GM18511 (cell line): ENCODE data around the gene PRIM1.
A peak's percentile ranks its signal among the peaks of the same experiment; 100 is the strongest.
"Not testable (repeated sequence)": the region's sequence is repeated elsewhere in the genome, so short reads cannot be mapped to it uniquely, and the experiment has no call there.

Experiments used
- ATAC-seq: cut with Tn5 transposase; IDR thresholded peaks from one replicate; pipeline ENCODE4 v1.9.1; 2021; ENCODE audit warnings: mild to moderate bottlenecking, moderate library complexity; ENCODE audit not compliant: unreplicated experiment

The PRIM1 gene

DNA sequence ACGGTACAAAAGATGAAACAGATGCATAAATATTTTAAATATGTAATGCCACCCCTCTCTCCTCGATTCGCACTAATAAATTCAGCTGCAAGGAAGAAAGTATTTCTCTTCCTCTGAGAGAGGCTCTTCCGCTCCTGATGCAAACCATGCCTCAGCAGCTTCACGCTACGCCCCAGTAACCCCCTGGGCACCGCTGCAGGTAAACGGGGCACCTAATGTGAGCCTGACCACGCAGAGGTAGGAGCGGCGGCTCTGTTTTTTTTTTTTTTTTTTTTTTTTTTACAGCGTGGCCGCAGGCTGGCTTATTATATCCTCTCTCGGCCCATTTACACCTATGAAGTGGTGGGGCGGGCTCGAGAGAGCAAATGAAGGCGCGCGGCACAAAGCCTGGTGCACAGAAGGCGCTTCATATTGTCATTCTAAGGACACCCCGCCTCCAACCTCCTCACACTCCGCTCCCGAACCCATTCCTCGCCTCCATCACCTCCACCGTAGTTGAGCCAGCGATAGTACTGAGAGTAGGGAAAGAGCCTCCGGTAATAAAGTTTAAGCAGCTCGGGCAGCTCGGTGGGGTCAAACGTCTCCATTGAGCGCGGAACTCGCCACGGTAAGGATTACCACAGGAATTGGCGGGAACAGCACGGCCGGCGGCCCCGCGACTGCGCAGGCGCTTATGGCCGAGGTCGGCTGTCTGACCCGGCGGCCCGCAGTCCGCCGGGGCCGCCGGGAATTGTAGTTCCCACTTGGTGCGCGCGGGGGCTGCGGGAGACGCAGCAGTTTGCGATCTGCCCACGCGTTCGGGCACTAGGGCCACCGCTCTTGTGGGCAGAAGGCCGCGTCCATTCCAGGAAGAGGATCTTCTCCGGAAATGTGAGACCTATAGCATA, at the start of gene PRIM1:
PRIM1 (minus strand) TSS at position 612 of the 887 bp plus-strand sequence; CDS start at position 587, 25 bp downstream.
- peak; percentile 76 for ATAC-seq

DNA sequence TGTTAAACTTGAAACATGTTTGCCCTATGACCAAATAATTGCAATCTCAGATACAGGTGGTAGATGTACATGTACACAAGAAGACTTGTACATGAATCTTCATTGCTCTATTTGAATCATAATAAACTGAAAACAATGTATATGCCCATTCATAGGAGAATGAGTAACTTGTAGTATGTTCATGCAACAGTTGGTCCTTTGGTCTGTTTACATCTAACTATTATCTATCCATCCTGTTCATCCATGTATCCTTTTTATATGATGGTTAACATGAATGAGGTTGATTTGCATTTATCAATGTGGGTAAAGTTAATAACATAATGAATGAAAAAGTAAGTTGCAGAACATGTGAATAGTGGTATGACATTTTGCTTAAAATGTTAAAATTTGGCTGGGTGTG, 48.1 kb upstream of the PRIM1 start:
- ATAC-seq = no peak

DNA sequence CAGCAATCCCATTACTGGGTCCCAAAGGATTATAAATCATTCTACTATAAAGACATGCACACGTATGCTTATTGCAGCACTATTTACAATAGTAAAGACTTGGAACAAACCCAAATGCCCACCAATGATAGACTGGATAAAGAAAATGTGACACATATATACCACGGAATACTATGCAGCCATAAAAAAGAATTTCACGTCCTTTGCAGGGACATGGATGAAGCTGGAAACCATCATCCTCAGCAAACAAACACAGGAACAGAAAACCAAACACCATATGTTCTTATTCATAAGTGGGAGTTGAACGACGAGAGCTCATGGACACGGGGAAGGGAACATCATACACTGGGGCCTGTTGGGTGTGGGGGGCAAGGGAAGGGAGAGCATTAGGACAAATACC, 47.2 kb upstream of the PRIM1 start:
- ATAC-seq = not testable (repeated sequence)

DNA sequence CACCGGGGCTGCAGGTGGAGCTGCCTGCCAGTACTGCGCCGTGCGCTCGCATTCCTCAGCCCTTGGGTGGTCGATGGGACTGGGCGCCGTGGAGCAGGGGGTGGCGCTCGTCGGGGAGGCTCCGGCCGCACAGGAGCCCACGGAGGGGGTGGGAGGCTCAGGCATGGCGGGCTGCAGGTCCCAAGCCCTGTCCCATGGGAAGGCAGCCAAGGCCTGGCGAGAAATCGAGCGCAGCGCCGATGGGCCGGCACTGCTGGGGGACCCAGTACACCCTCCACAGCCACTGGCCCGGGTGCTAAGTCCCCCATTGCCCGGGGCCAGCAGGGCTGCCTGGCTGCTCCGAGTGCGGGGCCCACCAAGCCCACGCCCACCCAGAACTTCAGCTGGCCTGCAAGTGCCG, 43.7 kb upstream of the PRIM1 start:
- ATAC-seq = not testable (repeated sequence)

DNA sequence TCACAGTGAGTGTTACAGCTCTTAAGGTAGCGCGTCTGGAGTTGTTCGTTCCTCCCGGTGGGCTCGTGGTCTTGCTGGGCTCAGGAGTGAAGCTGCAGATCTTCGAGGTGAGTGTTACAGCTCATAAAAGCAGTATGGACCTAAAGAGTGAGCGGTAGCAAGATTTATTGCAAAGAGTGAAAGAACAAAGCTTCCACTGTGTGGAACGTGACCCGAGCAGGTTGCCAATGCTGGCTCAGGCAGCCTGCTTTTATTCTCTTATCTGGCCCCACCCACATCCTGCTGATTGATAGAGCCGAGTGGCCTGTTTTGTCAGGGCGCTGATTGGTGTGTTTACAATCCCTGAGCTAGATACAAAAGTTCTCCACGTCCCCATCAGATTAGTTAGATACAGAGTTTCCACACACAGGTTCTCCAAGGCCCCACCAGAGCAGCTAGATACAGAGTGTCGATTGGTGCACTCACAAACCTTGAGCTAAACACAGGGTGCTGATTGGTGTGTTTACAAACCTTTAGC, 43.0 kb upstream of the PRIM1 start:
- not testable (repeated sequence) for ATAC-seq

DNA sequence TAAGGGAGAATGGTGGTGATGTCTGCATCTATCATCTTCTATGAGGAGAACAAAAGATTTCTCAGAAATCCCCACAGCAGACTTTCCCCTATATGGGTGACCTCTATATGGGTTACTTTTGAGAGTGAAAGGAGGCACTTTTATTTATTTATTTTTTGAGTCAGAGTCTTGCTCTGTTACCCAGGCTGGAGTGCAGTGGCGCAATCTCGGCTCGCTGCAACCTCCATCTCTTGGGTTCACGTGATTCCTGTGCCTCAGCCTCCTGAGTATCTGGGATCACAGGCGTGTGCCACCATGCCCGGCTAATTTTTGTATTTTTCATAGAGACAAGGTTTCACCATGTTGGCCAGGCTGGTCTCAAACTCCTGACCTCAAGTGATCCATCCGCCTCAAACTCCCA, 41.0 kb upstream of the PRIM1 start:
- not testable (repeated sequence) for ATAC-seq

DNA sequence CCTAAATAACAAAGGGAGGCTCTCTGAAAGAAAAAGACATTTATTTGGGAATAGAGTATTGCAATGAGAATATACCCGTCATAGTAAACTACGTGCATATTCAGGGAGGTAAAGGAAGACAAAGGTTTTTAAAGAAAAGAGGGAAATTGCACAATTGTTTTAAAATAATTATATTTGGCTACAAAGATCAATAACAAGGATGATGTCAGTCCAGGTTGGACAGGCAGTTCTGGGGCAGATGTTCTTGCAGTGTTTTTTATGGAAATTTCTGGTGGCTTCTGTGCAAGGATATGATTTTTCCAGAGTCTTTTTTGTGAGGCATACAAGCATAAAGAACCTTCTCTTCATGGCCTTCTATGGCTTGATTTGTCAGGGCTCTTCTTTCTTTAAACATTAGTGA, 40.6 kb upstream of the PRIM1 start:
- no peak for ATAC-seq

DNA sequence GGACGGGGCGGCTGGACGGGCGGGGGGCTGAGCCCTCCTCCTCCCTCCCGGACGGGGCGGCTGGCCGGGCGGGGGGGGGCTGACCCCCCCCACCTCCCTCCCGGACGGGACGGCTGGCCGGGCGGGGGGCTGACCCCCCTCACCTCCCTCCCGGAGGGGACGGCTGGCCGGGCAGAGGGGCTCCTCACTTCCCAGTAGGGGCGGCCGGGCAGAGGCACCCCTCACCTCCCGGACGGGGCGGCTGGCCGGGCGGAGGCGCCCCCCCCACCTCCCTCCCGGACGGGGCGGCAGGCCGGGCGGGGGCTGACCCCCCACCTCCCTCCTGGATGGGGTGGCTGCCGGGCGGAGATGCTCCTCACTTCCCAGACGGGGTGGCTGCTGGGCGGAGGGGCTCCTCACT, 37.3 kb upstream of the PRIM1 start:
- not testable (repeated sequence) for ATAC-seq

DNA sequence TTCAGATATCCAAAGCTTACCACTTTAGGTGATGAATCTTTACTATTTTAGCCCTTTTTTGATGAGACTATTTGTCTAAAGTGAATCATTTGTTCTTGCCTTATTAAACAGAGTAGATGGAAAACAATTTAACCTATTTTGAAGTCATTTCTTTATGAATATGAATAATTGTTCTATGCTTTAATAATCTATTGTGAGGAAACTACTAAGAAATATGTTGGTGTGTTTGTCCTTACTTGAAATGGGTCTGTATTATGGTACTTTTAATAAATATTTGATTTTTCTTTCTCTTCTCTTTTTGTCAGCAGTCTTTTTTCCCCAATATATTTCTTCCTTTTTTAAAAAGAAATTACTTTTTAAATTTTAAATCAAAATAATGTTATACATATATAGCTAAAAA, 35.4 kb upstream of the PRIM1 start:
- no peak for ATAC-seq

DNA sequence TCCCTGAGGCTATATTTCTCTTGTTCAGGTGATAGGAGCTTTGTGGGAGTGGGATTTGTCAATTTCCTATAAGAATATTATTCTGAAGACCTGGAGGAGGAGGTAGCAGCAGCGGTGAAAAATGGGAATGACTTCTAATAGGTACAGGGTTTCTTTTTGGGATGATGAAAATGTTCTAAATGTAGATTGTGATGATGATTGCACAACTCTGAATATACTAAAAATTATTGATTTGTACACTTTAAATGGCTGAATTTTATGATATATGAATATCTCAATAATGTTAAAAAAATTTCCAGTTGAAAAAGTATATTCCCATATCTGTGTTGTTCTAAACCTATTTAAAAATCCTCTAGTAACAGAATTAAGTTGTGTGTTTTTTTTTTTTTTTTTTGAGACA, 33.8 kb upstream of the PRIM1 start:
- ATAC-seq = no peak

DNA sequence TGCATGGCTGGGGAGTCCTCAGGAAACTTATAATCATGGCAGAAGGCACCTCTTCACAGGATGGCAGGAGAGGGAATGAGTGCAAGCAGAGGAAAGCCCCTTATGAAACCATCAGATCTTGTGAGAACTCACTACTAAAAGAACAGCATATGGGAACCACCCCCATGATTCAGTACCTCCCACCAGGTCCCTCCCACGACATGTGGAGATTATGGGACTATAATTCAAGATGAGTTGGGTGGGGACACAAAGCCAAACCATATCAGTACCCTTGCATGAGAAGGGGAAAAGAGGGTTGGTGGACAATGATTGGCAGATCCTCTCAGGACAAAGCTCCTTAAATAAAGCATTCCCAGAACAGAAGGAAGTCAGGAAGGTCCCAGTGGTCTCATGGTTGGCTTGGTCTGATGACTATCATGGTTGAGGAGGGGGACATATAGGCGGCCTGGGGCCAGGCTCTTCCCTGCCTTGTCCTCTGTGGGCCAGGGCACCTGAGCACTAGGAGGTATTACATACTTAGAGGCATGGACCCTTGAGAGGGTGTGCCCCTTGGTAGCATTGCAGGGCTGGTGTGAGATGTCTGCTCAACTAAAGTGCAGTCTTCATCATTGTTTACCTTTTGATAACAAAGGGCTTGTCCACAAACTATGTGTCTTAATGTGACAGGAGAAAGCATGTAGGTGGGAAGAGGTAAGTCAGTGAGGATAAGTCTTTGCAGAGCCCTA, 33.2 kb upstream of the PRIM1 start:
- no peak for ATAC-seq

DNA sequence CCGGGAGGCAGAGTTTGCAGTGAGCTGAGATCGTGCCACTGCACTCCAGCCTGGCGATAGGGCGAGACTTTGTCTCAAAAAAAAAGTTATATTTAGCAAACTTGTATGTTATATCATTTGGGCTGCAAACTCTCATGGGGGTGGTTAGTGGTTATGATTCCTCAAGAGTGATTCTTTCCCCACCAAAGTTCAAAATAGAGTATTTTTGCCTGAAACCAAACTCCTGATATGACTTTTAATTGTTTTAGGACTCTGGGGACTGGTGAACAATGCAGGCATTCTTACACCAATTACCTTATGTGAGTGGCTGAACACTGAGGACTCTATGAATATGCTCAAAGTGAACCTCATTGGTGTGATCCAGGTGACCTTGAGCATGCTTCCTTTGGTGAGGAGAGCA, 29.6 kb upstream of the PRIM1 start:
- no peak for ATAC-seq

DNA sequence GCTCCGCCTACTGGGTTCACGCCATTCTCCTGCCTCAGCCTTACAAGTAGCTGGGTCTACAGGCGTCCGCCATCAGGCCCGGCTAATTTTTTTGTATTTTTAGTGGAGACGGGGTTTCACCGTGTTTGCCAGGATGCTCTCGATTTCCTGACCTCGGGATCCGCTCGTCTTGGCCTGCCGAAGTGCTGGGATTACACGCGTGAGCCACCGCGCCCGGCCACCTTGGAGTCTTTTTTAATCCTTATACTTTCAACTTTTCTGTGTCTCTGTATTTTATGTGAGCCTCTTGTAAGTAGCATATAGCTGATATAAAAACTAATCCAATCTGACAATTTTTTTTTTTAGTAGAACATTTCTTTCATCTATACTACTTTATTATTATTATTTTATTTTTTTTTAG, 26.6 kb upstream of the PRIM1 start:
- ATAC-seq = no peak

DNA sequence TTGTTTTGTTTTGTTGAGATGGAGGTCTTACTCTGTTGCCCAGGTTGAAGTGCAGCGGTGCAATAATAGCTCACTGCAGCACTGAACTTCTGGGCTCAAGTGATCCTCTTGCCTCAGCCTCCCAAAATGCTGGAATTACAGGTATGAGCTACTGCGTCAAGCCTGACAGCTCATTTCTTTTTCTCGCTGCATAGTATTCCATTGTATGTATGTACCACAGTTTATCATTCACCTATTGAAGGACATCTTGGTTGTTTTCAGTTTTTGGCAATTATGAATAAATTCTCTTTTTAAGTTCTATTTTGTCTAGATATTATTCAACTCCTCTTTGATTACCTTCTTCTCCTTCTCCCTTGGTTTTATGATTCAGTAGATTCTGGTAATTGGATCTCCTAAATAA, 24.5 kb upstream of the PRIM1 start:
- ATAC-seq = no peak

DNA sequence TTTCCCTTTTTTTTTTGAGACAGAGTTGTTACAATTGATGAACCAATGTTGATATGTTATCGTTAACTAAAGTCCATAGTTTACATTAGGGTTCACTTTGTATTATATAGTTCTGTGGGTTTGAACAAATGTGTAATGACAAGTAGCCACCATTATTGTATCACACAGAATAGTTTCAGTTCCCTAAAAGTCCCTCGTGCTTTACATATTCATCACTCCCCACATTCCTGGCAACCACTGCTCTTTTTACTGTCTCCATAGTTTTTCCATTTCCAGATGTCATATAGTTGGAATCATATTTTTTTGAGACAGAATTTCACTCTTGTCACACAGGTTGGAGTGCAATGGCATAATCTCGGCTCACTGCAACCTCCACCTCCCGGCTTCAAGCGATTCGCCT, 23.5 kb upstream of the PRIM1 start:
- ATAC-seq = no peak

DNA sequence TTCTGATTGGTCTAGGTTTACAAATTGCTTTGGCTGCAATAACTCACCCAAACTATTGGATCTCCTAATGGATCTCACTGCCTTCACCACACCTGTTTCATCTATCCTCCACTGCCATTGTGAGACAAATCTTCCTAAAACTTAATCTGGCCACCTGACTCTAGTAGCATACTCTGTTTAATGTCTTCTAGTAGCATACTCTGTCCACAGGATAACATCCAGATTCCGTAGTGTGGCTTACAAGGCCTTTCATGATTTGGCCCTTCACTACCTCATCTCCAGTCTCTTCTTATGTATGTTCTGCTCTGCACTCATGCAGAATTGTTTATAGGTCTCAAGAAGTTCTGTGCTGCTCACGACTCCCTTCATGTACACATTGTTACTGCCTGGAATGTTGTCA, 21.0 kb upstream of the PRIM1 start:
- no peak for ATAC-seq

DNA sequence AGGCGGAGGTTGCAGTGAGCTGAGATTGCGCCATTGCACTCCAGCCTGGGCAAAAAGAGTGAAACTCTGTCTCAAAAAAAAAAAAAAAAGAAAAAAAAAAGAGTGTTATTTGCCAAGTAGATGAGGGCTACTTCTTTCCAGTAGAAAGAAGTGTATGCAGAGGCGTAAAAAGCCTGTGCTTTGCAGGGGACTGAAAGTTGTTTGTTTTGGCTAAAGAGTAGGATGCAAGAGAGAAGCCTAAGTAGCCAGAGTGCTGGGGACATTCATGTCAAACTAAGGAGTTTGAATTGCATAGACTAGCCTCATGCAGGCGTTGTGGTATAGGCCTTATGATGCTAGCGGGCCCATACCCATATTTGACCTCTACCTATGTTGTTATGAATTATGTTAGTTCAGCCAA, 20.5 kb upstream of the PRIM1 start:
- ATAC-seq = no peak

DNA sequence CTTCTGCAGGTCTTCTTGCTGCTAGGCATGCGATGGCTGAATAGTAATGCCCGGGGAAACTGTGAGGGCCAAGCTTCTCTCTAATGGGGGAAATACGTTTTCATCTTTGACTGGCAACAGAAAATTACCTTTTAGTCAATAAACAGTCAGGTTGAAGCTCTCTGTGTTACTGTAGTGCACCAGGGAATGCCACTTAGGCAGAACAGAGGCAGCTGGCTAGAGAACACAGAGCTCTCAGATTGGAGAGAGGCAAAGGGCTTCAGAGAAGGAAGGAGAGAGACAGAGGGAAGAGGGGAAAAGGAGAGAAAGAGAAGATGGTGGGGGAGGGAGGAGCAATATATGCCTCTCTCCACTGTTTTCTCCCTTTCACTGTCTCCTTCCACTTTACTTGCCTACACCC, 17.7 kb upstream of the PRIM1 start:
- no peak for ATAC-seq

DNA sequence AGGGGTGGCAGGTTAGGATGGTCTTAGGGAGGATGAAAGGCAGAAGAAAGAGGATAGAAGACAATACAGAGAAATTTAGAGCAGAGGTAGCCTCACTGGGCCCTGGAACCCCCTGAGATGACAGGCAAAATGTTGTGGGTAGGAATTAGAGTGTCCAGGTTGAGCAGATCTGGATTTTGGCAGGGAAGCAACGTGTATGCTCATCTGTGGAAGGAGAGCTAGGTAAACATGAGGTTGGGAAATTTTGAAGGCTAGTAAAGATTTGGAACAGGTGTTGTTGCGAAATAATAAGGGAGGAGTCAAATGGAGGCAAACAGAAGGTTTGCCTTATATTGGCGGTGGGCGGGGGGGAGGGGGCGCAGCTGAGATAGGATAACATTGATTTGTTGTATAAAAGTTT, 16.3 kb upstream of the PRIM1 start:
- ATAC-seq = no peak

DNA sequence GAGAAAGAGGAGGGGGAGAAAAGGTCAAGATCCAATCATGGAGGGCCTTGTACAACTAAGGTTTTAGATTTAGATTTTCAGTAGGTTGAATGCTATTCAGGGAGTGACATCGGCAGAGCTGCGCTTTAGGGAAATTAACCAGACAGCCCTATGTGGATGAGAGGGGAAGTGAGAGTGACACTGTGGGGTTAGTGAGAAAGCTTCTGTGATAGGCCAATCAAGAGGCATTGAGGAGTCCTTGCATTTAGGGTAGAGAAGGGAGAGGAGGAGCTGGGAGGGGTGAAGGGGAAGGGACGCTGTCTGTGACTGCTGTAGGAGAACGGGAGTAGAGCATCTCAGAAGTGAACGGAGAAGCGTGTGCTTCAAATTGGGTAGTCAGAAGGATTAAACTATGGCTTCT, 14.4 kb upstream of the PRIM1 start:
- peak; percentile 100 for ATAC-seq

DNA sequence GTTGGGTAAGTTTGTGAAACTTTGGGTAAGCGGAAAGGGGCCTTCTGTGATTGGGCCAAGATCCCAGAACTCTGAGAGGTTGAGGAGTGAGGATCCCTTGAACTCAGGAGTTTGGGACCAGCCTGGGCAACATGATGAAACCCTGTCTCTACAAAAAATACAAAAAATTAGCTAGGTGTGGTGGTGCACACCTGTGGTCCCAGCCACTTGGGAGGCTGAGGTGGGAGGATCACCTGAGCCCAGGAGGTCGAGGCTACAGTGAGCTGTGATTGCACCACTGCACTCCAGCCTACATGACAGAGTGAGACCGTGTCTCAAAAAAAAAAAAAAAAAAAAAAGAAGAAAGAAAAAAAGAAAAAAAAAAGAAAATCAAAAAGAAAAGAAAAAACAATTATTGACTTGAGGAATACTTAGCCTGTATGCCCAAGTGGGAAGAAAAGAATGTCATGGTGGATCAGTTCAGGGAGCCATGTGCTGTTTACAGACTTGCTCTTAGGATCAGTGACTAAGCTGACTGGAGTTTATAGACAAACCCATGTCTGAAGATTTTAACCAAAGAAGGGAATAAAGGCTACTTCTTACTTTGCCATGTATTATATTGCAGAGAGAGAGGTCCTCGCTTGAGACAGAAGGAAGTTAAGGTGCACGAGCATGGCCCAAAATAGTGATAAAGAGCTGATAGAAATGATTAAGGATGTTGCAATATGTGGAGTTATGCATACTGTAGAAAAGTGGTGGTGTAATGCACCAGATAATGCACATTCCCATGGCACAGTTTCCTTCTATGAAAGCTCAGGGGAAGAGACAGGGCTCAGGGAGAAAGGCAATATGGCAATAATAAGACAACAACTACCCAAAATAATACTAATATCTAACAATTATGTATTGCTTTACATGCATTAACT, 11.9 kb upstream of the PRIM1 start:
- ATAC-seq = no peak
